ENCODE results near the gene LRP11.
A peak's percentile ranks its signal among the peaks of the same experiment; 100 is the strongest.
"Not testable (repeated sequence)": the region's sequence is repeated elsewhere in the genome, so short reads cannot be mapped to it uniquely, and the experiment has no call there.

The LRP11 gene
- total RNA-seq: 0.54 to 0.94 reads per million in 2 donors

- peak; percentile 66 to 84 (median 74) for DNase-seq
Measured at GRCh38 chr6:149863698-149864577, at the start of gene LRP11. Gene LRP11 (minus strand): TSS chr6:149864359. CDS start chr6:149864020, 339 bp downstream.

GRCh38 chr6:149913540-149914240 is 49.5 kb upstream of the LRP11 start:
- no peak for DNase-seq

GRCh38 chr6:149913085-149913484 is 48.9 kb upstream of the LRP11 start:
- DNase-seq: no peak

GRCh38 chr6:149912680-149913079 is 48.5 kb upstream of the LRP11 start:
- not testable (repeated sequence) for DNase-seq

- DNase-seq: no peak
Measured at GRCh38 chr6:149910721-149911151, 46.6 kb upstream of the LRP11 start.

GRCh38 chr6:149909701-149910470 is 45.7 kb upstream of the LRP11 start:
- DNase-seq: no peak

- DNase-seq: not testable (repeated sequence)
Measured at GRCh38 chr6:149908480-149908879, 44.3 kb upstream of the LRP11 start.

- no peak for DNase-seq
Measured at GRCh38 chr6:149907317-149907716, 43.2 kb upstream of the LRP11 start.

- no peak for DNase-seq
Measured at GRCh38 chr6:149906405-149906804, 42.2 kb upstream of the LRP11 start.

- no peak for DNase-seq
Measured at GRCh38 chr6:149905911-149906371, 41.8 kb upstream of the LRP11 start.

GRCh38 chr6:149905371-149905910 is 41.3 kb upstream of the LRP11 start:
- DNase-seq: no peak

- no peak for DNase-seq
Measured at GRCh38 chr6:149904661-149905370, 40.7 kb upstream of the LRP11 start.

- no peak for DNase-seq
Measured at GRCh38 chr6:149903938-149904611, 39.9 kb upstream of the LRP11 start.

- no peak for DNase-seq
Measured at GRCh38 chr6:149901444-149902140, 37.4 kb upstream of the LRP11 start.

- no peak for DNase-seq
Measured at GRCh38 chr6:149900620-149901443, 36.7 kb upstream of the LRP11 start.

- no peak for DNase-seq
Measured at GRCh38 chr6:149899926-149900619, 35.9 kb upstream of the LRP11 start.

GRCh38 chr6:149899486-149899885 is 35.3 kb upstream of the LRP11 start:
- DNase-seq: no peak

GRCh38 chr6:149898966-149899365 is 34.8 kb upstream of the LRP11 start:
- no peak for DNase-seq

Measured in T-helper 2 cell (primary cell).